ENCODE data around the gene SCN3B.

Gene SCN3B

DNA sequence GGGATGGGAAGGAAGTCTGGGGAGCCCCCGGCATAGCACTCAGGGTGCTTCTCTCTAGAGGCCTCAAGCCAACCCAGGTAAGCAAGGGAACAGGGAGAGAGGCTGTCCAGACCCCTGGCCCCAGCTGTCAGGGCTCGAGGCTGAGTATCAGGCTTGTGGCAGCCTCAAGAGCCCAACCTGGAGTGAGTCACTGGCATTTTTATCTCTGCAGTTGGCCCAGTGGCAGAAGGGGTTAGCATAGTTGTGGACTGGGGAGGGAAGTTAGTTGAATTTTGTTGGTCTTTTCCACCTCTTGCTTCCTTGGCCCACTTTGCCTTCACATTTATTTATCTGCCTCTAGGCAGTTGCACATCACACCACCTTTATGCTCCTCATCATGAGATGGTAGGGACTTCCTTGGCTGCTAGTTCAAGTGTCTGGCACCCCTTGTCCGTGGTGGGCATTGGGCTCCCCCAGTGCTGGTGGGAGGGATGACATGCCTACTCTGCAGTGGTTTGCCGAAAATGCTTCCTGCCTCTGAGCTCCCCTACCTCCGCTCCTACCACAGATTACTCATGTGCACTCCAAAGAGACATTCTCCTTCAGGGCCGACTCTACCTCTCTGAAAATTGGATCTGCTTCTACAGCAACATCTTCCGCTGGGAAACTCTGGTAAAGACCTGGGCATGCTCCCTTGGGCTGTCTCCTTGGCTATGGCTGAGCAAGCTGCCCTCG, 60.1 kb downstream of the SCN3B start:
- no peak for DNase-seq

GRCh38 chr11:123593570-123593969, 60.9 kb downstream of the SCN3B start:
- no peak for DNase-seq

DNA sequence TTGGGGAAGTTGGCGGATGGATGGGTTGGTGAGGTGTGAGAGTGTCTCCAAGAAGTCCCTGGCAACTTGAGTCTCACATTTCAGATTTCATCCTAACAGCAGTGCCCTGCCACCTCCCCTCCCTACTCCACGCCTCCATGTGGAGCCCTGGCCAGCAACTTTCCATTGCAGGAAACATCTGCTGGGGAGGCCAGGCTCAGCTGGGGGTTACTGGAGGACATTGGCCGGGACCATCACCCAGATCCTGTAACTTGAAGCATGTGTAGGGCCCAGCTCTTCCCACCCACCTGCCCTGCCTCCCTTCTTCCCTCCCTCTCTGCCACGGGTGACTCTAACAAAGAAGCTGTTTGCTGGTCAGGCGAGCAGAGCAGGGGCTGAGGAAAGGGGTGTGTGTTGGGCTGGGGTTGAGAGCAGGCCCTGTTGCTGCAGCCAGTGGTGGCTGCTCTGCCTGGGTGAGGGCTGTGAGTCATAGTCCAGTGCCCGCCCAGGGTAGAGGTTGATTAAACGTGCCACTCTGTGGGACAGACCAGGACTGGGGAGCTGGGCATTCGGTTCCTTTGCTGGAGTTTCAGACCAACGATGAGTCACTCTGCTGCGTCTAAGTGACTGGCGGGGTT, 64.0 kb downstream of the SCN3B start:
- DNase-seq, result no peak

DNA sequence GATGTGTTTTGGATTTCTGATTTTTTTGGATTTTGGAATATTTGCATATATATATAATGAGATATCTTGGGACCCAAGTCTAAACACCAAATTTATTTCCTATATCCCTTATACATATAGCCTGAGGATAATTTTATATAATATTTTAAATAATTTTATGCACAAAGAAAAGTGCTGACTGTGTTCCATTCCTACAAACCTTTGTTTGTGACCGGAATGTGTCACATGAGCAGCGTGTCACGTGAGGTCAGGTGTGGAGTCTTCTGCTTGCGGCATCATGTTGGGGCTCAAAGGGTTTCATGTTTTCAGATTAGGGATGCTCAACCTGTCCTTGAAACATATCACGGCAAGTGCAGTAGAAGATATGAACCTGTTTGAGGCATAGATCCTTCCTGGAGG, 65.6 kb downstream of the SCN3B start:
- no peak for DNase-seq

DNA sequence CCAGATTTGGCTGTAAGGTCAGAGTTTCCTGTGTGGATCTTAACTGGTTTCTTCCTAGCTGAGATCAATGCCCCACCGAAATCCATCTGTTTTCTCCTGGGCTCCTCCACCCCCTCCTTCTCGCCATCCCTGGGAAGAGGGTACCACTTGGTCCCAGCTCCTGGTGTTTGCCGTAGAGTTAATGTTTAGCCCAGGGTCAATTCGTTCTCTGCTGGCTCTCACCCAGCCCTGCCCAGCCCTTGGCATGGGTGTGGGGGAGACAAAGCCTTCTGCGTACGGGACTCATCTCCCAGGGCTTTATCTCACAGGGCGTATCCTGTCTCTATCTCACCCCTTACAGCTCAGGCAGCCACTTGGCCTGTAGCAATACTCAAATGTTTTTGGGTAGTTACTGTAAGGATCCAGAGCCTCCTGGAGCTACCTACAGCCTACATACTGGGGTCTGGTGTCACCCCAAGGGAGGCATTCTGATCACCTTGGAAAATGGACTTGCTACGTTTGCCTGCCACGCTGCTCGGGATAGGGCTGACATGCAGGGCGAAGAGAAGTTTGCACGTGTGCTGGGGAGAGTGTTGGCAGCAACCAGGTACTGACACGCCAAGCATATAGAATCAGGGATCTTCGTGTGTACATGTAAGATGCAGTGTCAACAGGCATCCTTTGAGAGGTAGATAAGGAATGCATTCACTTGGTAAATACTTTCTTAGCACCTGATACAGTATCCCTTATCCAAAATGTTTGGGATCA, 66.1 kb downstream of the SCN3B start:
- DNase-seq, result no peak

DNA sequence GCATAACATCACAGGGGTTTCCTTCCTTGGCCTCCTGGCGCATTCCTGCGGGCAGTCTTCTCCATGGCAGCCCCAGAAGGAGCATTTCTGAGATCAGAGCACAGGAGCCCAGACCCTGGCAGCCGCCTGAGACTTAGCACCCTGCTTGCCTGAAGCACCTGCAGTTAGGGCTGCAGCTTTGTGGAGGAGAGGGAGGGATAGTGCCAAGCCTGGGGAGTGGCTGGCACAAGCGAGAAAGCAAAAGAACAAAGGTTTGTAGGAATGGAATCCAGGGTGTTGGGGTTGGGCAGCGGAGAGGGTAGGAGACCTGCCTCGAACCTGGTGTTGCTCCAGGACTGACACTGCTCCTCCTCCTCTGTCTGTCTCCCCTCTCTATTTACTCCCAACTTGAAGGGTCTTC, 66.9 kb downstream of the SCN3B start:
- DNase-seq, result no peak

- no peak for DNase-seq
Measured at GRCh38 chr11:123587044-123587443, 67.4 kb downstream of the SCN3B start.

DNA sequence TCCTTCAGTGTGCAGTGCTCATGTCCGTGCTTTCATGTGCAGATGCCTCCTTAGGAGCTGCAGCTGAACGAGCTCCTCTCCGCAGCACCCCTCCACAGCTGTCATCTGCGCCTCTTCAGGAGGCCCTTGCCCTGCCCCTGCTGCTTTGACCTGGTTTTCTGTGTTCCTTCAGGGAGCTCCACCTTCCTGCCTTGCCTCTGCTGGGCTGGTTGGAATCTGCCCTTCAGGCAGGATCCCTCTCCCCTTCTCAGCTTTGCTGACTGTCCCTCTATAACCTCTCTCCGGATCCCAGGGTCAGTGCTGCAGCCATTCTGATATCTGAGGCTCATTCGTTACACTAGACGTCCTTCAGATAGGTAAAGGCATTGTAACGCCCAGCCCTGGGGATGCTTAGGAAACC, 67.9 kb downstream of the SCN3B start:
- no peak for DNase-seq

DNA sequence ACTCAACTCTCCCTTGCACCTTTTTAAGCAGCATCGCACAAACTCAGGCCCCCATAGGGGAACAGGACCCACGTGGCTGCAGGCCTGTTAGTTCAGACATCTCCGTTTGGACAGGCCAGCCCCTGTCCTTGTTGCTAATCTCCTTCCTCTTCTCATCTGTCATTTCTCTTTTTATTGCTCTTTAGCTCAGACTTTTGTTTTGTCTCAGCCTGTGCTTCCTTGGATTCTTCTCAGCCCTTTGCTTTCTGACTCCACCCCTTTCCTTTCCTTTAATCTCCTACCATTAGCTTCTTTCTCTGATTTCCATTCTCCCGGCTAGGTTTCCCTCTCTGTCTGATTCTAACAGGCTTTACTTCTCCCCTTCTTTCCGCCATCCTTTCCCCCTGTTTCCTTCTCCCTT, 68.7 kb downstream of the SCN3B start:
- no peak for DNase-seq

GRCh38 chr11:123585206-123585605, 69.2 kb downstream of the SCN3B start:
- DNase-seq, result no peak

GRCh38 chr11:123584737-123585136, 69.7 kb downstream of the SCN3B start:
- DNase-seq, result no peak

- DNase-seq, result no peak
Measured at GRCh38 chr11:123584186-123584585, 70.2 kb downstream of the SCN3B start.

DNA sequence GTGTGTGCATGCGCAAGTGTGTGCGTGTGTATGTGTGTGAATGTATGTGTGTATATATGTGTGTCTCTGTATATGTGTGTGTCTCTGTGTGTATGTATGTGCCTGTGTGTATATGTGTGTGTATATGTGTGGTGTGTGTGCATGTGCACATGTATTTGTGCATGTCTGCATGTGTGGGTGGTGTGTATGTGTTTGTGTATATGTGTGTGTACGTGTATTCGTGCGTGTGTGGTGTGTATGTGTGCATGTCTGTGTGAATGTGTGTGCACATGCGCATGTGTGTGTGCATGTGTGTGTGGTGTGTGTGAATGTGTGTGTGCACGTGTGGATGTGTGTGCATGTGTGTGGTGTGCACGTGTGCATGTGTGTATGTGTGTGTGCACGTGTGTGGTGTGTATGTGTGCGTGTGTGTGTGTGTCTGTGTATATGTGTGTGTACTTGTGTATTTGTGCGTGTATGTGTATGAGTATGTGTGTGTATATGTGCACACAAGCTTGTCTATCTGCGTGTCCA, 71.4 kb downstream of the SCN3B start:
- no peak for DNase-seq

DNA sequence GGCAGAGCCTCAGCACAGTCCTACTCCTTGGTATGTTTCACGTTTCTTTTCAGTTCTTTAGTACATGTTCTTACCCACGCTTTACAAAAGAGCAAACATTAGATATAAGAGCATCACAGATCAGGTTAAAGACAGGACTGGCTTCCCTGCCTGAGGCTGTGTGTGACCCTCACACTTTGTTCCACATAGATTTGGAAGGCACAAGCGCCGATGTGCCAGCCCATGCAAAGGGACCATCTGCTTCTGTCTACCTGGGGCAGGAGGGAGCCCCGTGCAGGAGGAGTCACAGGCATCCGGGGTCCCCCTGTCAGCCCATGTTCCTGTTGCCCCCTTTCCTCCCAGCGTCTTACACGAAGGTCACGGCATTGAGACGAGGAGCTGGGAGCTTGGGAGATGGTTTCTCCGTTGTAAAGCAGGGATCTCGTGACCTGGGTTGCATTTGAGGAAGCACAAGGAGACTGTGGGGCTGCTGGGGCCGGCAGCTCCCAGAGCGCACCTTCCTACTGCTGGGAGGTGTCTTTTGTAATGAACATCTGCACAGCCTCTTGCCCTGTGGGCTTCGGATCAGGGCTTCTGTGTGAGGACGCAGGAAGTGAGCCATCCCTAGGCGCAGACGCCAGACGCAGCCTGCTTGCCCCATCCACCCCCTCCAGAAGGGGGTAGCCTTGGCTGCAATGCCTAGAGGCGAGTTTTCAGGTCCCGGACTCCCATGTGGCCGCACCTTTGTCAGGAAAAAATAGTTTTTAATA, 72.6 kb downstream of the SCN3B start:
- DNase-seq, result no peak

DNA sequence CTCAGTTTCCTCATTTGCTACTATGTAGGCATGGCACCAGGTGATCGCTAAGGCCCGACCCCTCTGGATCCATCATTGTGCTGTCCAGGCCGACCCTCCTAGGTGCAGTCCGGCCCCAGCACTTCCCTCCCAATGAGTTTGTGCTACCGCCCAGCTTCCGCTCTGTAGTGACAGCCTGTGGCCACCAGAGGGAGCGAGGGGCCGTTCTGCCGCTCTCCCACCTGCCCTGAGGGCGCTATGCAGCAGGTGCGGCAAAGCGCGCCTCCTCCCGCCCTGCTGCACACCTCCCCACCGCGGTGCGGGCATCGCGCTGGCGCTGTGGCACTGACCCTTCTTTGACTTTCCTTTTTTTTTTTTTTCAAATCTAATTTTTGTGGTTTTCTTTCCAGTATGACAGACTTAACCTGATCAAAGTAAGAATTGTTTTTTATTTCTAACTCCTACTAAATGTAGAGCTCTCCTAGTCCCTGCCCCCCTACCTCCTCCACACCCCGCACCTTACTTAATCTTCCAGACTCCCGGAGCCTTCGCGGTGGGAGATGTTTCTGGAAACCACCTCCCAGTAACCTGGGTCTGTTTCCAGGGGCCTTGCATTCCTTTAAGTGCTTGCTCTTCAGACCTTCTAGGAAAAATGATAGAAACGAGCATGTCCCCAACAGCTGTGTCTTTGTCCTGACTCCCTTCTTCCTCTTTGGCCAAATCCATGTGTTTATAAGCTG, 73.7 kb downstream of the SCN3B start:
- DNase-seq, result peak; percentile 60

- DNase-seq, result no peak
Measured at GRCh38 chr11:123580137-123580536, 74.3 kb downstream of the SCN3B start.

DNA sequence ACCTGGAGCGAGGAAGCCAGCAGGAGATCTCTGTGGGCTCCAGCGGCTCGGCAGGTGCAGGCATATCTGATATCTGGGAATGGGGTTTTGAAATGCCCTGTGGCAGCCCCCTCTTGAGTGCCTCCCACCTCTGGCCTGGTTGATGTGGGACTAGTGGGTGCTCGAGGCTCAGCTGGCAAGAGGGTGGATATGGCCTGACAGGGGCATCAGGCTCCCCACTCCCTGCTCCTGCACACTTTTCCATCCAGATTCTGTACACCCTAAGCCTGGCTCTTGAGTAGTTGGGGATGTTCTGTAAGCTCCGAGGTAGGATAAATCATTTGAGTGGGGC, 75.0 kb downstream of the SCN3B start:
- no peak for DNase-seq
